ENCODE data around the gene BCAS1.
A peak's percentile ranks its signal among the peaks of the same experiment; 100 is the strongest.

BCAS1 gene

DNA sequence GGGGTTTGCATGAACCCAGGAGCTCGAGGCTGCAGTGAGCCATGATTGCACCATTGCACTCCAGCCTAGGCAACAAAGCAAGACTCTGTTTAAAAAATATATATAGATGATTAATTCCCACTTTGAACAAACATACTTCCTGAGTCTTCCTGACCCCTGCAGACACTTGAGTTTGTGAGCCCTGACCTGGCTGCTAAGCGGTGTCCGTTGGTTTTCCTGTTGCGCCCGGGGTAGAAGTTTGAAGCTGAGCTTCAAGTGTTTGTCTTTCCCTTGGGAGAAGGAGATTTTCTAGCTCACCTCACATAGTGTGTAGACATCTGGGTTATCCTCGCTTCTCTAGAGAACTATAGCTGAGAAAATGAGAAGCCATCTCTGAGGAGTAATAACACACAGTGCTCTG, 11.7 kb upstream of the BCAS1 start:
- DNase-seq (ENCODE audit: insufficient read length, low spot score) (no peak), FAIRE-seq (no peak)

- FAIRE-seq (no peak), DNase-seq (ENCODE audit: insufficient read length, low spot score) (no peak)
These were observed 9.3 kb upstream of the BCAS1 start for GRCh38 chr20:54079652-54080051.

DNA sequence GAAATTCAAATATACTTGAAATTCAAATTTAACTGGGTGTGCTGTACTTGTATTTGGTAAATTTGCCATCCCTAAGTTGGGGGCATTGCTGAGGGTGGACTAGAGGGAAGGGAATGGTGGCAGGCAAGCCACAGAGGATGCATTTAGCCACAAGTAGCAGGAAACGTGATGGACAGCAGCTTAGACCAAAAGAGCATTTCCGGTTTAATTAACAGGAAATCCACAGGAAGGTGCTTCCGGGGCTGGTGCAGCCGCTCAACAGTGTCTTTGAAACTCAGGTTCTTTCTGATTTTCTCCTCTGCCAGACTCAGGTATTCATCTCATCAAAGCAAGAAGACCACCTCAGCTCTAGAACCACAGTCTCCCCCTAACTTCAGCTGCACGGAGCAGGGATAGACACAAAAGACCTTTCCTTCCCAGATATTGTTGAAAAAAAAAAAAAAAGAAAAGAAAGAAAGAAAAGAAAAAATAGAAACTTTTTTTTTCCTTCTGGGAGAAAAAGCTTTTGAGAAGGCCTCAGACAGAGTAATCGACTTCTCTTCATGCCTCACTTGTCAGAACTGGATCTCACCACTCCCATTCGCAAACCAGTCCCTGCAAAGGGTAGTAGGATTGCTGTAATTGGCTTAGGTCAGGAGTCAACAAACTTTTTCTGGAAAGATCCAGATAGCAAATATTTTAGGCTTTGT, 8.0 kb upstream of the BCAS1 start:
- peak; percentile 84 for FAIRE-seq
- DNase-seq (ENCODE audit: insufficient read length, low spot score) = peak; percentile 46

DNA sequence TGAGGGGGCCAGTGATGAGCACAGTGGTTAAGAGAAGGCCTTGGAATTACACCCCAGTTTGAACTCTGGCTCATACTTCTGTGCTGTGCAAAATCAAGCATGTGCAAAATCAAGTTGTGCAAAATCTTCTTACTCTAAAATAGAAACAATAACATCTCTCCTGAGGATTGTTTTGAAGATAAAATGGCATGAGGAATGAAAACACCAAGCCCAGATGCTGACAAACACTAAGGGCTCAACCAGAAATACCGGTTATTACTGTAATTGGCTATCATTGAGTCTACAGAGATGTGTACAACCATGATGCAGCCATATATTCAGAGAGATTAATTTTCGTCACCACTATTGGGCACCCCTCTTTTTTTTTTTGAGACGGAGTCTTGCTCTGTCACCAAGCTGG, 5.9 kb upstream of the BCAS1 start:
- no peak for FAIRE-seq
- DNase-seq (ENCODE audit: insufficient read length, low spot score) = no peak

GRCh38 chr20:54075322-54075721, 4.9 kb upstream of the BCAS1 start:
- DNase-seq (ENCODE audit: insufficient read length, low spot score) = no peak
- no peak for FAIRE-seq

GRCh38 chr20:54074511-54074910, 4.1 kb upstream of the BCAS1 start:
- FAIRE-seq = no peak
- no peak for DNase-seq (ENCODE audit: insufficient read length, low spot score)

DNA sequence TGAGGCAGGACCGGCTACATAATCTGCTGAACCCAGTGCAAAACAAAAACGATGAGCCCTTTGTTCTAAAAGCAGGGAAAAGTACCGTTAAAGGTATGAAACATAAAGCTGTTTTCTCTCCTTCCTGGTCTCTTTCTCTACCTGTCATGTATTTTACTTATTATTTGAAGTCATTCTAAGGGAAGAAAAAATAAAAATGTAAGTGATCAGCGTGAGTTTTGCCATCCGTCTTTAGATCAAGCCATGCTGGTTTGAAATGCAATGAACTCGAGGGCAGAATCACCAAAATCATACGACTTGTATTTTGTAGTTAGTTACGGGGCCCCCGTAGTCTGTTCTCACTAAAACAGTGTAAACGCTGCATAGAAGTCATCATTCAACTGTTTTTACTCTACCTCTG, 2.9 kb upstream of the BCAS1 start:
- no peak for DNase-seq (ENCODE audit: insufficient read length, low spot score)
- no peak for FAIRE-seq

DNA sequence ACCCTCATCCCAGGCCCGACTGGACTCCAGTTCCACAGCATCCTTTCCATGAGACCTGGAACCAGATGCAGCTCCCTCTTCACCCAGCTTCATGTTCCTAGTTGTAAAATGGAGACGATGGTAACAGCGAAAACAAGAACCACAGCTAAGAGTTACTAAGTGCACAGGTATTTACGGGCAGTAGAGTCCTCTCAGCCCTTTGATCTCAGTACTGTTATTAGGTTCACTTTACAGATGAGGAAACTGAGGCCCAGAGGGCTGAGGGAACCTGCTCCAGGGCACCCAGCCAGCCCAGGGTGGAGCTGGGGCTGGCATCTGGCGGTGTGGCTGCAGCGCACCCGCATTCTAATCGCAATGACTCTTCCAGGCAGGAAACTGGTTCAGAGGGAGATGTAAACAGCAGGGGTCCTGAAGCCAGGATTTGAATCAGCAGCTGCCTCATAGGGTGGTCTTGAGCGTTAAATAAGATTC, 858 bp downstream of the BCAS1 start:
- no peak for DNase-seq (ENCODE audit: insufficient read length, low spot score)
- no peak for FAIRE-seq

- DNase-seq (ENCODE audit: insufficient read length, low spot score) (no peak), FAIRE-seq (no peak)
These were observed 1.4 kb downstream of the BCAS1 start for GRCh38 chr20:54068966-54069365.

- no peak for DNase-seq (ENCODE audit: insufficient read length, low spot score)
- FAIRE-seq = no peak
These were observed 1.9 kb downstream of the BCAS1 start for GRCh38 chr20:54068495-54068894.

DNA sequence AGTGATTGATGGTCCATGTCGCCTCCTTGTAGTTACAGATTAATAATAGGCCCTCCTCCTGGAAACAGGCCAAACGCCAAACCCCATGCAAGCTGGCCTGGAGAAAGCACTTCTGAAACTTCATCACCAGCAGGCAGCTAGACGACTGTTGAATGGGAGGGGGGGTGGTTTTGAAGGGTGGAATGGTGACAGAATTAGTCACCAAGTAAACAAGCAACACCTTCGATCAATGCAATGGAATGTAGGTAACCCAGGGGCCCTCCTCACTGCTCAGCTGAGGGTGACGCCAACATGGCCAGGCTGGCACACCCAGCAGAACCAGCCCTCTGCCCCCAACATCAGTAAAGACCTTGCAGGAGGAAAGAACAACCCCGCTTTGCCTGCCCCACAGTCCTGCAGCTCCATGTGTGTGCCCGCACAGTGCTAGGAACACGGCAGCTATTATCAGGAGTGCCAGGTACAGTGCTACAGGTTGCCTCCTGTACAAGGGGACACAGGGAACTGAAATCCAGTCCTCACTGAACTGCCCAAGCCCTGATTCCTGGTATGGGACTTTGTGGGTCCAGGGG, 2.7 kb downstream of the BCAS1 start:
- peak; percentile 70 for FAIRE-seq
- DNase-seq (ENCODE audit: insufficient read length, low spot score) = peak; percentile 36

DNA sequence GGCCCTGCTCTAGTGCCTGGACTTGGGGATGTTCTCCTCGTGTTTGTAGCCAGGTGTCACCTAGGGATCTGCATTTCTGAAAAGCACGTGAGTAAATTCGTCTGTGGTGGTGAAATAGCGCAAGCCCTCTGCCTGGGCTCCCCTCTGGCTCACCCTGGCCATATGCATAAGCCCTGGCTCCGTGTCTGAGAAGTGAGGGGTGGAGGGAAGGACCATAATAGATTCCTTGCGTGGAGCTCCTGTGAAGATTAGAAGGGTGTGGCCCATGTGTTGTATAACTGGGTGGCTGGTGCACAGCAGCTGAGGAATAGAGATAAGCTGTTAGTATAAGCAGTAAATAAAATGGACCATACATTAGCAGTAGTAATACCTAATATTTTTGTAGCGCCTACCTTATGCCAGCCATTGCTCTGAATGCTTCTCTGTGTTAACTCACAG, 4.8 kb downstream of the BCAS1 start:
- FAIRE-seq = no peak
- DNase-seq (ENCODE audit: insufficient read length, low spot score) = no peak

DNA sequence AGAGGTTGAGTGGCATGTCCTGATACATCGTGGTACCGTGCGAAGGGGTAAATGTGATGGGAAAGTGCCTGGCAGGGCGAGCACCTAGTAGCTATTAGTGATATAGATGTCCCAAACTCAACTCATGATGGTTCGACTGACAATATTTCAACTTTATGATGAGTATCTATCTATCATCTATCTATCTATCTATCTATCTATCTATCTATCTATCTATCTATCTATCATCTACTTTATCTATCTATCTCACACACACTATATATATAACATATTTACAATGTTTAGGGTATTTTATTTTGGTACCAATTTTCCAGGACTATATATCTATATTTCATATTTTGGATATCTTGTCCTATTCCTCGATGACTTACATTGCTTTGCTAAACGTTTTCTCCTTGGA, 5.5 kb downstream of the BCAS1 start:
- DNase-seq (ENCODE audit: insufficient read length, low spot score) = no peak

GRCh38 chr20:54063992-54064676, 6.3 kb downstream of the BCAS1 start:
- no peak for FAIRE-seq
- no peak for DNase-seq (ENCODE audit: insufficient read length, low spot score)

More for the DNA sequence above, 5.5 kb downstream of the BCAS1 start:
- FAIRE-seq = no peak

DNA sequence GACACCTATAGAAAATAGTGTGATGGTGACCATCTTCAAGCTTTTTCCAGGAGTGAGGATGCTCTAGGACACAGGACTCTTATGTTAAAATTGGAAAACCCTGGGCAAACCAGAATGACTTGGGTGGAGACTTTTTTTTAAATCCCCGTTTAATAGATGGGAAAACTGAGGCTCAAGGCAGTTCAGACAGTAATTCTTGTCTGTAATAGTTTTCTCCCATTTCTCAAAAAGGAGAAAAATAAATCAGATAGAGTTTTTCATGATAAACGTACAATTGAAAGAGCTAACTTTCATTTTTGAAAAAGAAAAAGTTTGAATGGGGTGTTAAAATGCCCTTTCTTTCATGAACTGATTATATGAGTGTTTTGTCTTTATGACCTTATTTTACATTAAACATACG, 6.8 kb downstream of the BCAS1 start:
- FAIRE-seq (no peak), DNase-seq (ENCODE audit: insufficient read length, low spot score) (no peak)

DNA sequence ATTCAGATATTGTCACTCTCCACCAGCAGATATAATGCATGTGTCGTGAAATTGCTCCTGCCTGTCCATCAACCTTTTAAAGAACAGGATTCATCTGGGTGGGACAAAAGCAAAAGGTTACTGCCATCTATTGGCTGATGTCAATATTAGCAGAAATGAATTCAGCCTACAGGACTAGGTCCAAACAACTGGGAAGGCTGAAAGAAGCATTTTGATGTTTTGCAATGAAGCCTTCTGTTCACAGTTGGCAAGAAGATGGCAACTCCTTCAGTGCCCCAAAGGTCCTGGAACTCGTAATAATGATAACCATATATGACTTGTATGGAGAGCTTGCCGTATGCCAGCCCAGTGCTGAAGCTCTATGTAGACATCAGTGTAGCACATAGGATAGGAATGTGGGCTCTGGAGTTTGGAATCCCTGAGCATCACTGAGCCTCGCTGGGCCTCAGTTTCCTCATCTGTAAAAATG, 7.5 kb downstream of the BCAS1 start:
- DNase-seq (ENCODE audit: insufficient read length, low spot score) (peak; percentile 32), FAIRE-seq (peak; percentile 86)

- FAIRE-seq (no peak), DNase-seq (ENCODE audit: insufficient read length, low spot score) (no peak)
These were observed 9.1 kb downstream of the BCAS1 start for GRCh38 chr20:54061101-54061881.

GRCh38 chr20:54059691-54060364, 10.6 kb downstream of the BCAS1 start:
- FAIRE-seq (no peak), DNase-seq (ENCODE audit: insufficient read length, low spot score) (no peak)

DNA sequence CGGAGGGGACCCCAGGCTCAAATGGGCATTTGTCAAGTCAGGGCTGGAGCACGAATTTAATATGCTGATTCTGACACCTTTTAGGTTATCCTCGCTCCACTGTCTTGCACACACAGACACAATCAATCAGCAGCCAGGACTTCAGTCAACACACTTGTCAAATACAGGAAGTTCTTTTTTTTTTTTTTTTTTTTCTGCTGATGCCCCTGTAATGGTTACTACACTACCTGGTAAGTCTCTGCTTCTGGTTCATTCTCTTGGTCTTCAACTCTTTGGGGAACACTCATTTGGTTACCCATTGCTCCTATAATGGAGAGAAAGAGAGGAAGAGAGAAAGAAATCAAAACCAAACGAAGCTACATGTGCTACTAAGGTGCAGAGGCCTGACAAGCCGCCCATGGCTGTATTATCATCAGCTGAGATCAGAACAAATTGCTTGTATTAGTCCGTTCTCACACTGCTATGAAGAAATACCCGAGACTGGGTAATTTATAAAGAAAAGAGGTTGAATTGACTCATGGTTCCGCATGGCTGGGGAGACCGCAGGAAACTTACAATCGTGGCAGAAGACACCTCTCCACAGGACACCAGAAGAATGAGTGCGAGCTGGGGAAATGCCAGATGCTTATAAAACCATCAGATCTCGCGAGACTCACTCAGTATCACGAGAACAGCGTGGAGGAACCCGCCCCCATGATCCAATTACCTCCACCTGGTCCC, 11.8 kb downstream of the BCAS1 start:
- no peak for DNase-seq (ENCODE audit: insufficient read length, low spot score)

More for the DNA sequence above, 11.8 kb downstream of the BCAS1 start:
- no peak for FAIRE-seq

Measured in GM19239 (cell line).